Measurements from ENCODE around the gene ZBP1.
"Not testable (repeated sequence)": the region's sequence is repeated elsewhere in the genome, so short reads cannot be mapped to it uniquely, and the experiment has no call there.

ZBP1 gene

DNA sequence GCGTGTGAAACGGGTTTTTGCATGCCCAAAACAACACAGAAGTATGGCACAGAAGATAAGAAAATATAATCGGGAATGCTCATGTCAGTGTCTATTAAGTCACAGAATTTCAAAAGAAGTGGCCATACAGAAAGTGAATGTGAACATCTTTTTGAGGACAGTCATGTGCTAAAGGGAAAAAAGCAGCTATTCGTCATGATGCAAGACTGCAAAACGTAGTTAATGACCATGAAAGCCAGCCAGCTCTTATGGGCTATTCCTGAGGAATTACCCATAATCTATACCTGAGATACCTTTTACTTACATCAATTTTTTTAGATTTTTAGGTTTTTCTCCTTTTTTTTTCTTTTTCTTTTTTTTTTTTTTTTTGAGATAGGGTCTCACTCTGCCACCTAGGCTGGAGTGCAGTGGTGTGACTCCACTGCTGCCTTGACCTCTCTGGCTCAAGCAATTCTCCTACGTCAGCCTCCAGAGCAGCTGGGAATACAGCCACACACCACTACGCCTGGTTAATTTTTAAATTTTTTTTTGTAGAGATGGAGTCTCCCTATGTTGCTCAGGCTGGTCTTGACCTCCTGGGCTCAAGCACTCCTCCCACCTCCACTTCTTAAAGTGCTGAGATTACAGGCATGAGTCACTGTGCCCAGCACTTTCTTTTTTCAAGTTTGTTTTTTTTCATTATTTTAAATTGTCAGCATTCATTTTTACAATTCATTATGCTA, 18.1 kb upstream of the ZBP1 start:
- FAIRE-seq = no peak

DNA sequence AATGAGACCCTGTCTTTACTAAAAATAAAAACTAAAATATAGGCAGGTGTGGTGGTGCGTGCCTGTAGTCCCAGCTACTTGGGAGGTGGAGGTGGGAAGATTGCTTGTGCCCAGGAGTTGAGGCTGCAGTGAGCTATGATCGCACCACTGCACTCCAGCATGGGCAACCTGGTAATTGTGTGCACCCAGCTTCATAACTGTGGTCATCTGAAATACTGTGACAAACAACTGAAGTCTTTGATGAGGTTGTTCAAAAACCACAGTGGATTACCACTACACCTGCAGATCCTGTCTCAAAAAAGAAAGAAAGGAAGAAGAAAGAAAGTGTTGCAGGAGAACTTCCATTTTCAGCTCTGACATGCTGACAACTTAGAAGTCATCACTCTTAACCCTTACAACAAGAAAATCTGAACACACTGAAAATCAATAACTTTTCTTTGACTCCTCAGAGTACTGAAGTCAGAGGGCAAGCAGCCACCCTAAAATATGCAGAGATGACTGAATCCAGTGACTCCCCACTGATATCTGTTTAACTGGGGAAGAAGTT, 13.8 kb upstream of the ZBP1 start:
- FAIRE-seq = no peak

- no peak for FAIRE-seq
Measured at GRCh38 chr20:57632286-57632685, 12.1 kb upstream of the ZBP1 start.

DNA sequence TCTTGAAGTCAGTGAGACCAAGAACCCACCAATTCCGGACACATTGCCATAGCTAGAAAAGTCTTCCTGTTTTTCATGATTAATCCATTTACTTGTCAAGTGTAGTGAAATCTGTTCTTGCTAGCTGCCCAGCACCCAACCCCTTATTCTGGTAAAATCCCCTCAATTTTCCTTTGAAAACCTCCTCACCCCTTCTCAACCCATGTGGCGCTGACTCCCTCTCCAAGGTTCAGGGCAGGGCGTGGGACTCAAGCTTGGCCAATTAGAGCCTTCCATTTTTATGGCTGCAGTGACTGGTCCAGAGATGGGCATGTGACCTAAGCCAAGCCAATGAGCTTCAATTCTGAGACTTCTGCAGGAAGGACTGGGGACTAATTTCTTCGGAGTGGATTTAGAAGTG, 9.8 kb upstream of the ZBP1 start:
- FAIRE-seq = no peak

- FAIRE-seq = not testable (repeated sequence)
Measured at GRCh38 chr20:57629491-57629901, 9.3 kb upstream of the ZBP1 start.

DNA sequence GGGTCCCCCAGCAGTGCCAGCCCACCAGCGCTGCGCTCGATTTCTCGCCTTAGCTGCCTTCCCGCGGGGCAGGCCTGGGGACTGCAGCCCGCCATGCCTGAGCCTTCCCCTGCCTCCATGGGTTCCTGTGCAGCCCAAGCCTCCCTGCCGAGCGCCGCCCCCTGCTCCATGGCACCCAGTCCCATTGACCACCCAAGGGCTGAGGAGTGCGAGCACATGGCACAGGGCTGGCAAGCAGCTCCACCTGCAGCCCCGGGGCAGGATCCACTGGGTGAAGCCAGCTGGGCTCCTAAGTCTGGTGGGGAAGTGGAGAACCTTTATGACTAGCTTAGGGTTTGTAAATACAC, 8.7 kb upstream of the ZBP1 start:
- not testable (repeated sequence) for FAIRE-seq

DNA sequence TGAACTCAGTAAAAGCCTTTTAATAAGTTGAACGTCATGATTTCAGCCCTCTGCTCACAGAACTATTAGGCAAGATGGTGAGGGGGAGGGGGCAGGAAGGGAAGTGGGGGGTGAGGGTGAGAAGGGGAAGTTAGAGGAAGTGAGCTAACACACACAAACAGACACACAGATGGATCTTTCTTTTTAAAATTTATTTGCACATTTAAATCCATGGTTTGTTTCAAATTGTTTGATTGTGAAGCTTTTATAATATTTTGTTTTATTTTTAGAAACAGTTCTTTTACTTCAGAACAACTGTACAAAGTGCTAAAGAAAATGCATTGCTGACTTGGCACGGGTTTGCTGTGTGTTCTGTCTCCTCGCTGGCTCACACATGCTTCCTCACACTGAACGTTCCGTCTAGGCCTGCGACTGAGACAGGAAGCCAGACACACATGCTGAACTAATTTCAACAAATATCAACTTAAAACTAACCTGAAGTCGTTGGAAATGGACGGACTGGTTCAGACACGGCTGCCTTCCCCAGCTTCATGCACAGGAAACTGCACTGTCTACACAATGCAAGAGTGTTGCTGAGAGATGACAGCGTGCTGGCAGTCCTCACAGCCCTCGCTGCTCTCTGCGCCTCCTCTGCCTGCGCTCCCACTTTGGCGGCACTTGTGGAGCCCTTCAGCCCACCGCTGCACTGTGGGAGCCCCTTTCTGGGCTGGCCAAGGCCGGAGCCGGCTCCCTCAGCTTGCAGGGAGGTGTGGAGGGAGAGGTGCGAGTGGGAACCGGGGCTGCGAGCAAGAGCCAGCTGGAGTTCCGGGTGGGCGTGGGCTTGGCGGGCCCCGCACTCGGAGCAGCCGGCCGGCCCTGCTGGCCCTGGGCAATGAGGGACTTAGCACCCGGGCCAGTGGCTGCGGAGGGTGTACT, 8.1 kb upstream of the ZBP1 start:
- FAIRE-seq = no peak

GRCh38 chr20:57627339-57627738, 7.1 kb upstream of the ZBP1 start:
- FAIRE-seq = no peak

DNA sequence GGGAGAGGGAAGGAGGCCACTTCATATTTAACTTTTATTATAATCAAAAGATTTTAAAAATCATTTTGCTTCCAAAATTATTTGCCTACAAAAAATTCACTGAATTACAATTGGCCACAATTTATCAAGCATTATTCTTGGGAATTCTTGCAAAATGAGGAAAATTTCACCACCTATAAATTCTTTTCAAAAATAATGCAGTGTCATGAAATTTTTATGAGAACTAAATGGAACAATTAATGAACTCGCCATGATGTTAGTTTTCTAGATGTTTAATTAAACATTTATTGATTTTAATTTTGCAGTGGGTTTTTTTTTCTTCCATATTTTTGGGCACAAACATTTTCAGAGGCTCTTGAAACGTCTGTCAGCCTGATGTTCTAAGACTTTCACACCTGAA, 5.8 kb upstream of the ZBP1 start:
- no peak for FAIRE-seq

GRCh38 chr20:57625181-57625958, 5.1 kb upstream of the ZBP1 start:
- no peak for FAIRE-seq

GRCh38 chr20:57624124-57624523, 3.9 kb upstream of the ZBP1 start:
- FAIRE-seq = no peak

- no peak for FAIRE-seq
Measured at GRCh38 chr20:57622579-57623381, 2.6 kb upstream of the ZBP1 start.

- no peak for FAIRE-seq
Measured at GRCh38 chr20:57622201-57622570, 2.0 kb upstream of the ZBP1 start.

DNA sequence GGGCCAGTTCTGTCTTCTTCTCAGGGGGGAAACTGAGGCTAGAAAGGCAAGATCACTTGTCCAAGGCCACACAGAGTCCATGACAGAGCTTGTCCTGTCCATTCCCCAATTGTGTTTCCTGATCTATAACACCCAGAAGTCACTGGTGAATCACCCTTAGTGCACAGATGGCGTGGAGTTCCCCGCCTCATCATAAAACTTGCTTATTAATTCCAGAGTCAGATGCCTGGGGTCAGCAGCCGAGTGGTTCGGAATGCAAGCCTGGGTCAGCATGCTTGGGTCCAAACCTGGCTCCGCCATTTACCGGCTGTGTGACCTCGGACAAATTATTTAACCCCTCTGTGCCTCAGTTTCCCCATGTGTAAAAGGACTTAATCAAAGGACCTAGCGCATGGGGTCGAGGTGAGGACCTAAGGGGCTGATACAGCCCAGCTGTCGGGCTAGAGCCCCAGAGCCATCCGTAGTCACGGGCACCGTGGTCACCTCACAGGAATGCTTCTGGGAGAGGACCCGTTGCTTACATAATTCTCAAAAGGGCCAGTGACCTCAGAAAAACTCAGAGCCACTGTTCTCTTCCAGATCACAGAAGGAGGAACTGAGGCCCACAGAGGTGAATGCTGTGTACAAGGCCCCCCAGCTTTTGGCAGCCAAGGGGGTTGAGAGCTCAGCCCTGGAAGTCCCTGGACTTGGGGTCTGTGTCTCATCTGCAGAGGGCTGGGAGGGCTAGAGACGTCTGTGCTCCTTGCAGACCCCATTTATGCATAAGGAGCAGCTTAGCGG, 1.4 kb upstream of the ZBP1 start:
- FAIRE-seq = no peak

GRCh38 chr20:57620999-57621398, 773 bp upstream of the ZBP1 start:
- no peak for FAIRE-seq

GRCh38 chr20:57619051-57619831, 985 bp downstream of the ZBP1 start:
- FAIRE-seq = no peak

DNA sequence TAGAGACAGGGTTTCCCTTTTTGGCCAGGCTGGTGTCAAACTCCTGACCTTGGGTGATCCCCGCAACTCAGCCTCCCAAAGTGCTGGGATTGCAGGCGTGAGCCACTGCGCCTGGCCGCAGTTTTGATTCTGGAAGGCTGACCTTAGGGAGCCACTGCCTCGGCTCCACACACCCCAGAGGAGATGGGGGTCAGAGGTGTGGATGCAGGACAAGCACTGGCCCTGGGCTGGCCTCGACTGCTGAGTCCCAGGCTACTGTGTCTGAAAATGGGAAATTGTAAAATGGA, 1.5 kb downstream of the ZBP1 start:
- FAIRE-seq = no peak

DNA sequence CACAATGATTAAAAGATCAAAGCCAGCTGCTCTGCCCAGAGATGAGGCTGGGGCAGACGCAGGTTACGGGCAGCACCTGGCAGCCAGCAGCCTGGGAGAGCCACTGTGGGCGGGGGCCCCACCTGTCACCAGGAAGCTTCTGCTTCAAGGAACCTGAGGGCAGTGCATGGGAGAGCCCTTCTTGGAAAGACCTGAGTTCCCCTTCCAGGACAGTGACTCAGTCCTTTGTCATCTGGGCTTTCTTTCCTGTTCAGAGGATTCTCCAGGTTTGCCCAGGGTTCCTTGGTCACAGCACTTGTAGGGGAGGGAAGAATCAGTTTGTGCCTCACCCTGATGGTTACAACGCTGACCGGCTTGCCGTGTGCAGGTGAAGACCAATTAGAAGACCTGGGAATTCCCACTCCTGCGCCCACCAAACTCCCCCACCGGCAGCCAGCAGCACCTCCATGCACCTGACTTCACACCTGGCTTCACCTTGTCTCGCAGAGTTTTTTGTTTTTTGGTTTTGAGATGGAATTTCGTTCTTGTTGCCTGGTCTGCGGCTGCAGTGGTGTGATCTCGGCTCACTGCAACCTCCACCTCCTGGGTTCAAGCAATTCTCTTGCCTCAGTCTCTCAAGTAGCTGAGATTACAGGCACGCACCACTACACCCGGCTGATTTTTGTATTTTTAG, 2.0 kb downstream of the ZBP1 start:
- no peak for FAIRE-seq

GRCh38 chr20:57617079-57617795, 3.0 kb downstream of the ZBP1 start:
- no peak for FAIRE-seq
